IMR-90 (cell line): ENCODE measurements around the gene UBE2L3. TPM values are rescaled to one million over a fixed set of nuclear protein-coding genes. Genes with fewer than 3 reads are reported as not detected.

ENCODE experiments used
- ATAC-seq: fragments of 200-7000 bp; cut with Tn5 transposase; 2 replicates; pipeline ENCODE4 v1.9.1; 2020; ENCODE audit warnings: low read depth, mild to moderate bottlenecking, moderate library complexity
- BruUV-seq: library from RNA; stranded (reverse); fragments of 400-500 nt; replicated peaks from 2 replicates; lab custom pipeline; 2021; lab: Mats Ljungman, UMichigan
- CTCF ChIA-PET: fragments of 300-600 bp; formaldehyde crosslinking; extraction: SDS; loops from one replicate; lab custom pipeline; 2021; ENCODE audit warnings: antibody characterized with exemption; lab: Yijun Ruan, JAX
- POLR2A ChIA-PET: fragments of 300-600 bp; sonication (Branson Sonifier 250); formaldehyde crosslinking; loops from one replicate; lab custom pipeline; 2022; ENCODE audit warnings: antibody characterized with exemption; ENCODE audit not compliant: unreplicated experiment; lab: Charles Lee
- DNase-seq: peaks from one replicate; pipeline ENCODE4 v3.0.0; 2013
- H2AFZ ChIP-seq: replicated peaks from 2 replicates; pipeline ENCODE3; 2013; ENCODE audit warnings: low read length, mild to moderate bottlenecking; ENCODE audit not compliant: poor library complexity
- H2AK5ac ChIP-seq: 2 replicates; pipeline ENCODE4 v1.6.1; 2013; ENCODE audit warnings: low read depth, low read length, inconsistent platforms
- H2AK9ac ChIP-seq: replicated peaks from 2 replicates; pipeline ENCODE3; 2013; ENCODE audit warnings: mild to moderate bottlenecking, low read depth, low read length, moderate library complexity; ENCODE audit not compliant: poor library complexity
- H2BK120ac ChIP-seq: 2 replicates; pipeline ENCODE4 v1.6.1; 2013; ENCODE audit warnings: low read depth, low read length, inconsistent platforms
- H2BK15ac ChIP-seq: 3 replicates; pipeline ENCODE4 v1.6.1; 2013; ENCODE audit warnings: low read depth, low read length, inconsistent platforms
- H2BK20ac ChIP-seq: 2 replicates; pipeline ENCODE4 v1.6.1; 2013; ENCODE audit warnings: low read depth, mild to moderate bottlenecking, inconsistent platforms, low read length, moderate library complexity
- H2BK5ac ChIP-seq: 2 replicates; pipeline ENCODE4 v1.6.1; 2013; ENCODE audit warnings: mild to moderate bottlenecking, low read depth, low read length, inconsistent platforms; ENCODE audit not compliant: poor library complexity, severe bottlenecking
- H3K14ac ChIP-seq: replicated peaks from 2 replicates; pipeline ENCODE4 v1.6.1; 2013; ENCODE audit warnings: low read depth, low read length, inconsistent platforms
- H3K18ac ChIP-seq: 2 replicates; pipeline ENCODE4 v1.6.1; 2013; ENCODE audit warnings: low read depth, low read length, control low read depth
- H3K23ac ChIP-seq: 2 replicates; pipeline ENCODE4 v1.6.1; 2013; ENCODE audit warnings: low read depth, low read length, inconsistent platforms
- H3K27ac ChIP-seq: 2 replicates; pipeline ENCODE4 v1.5.1; 2013; ENCODE audit warnings: mild to moderate bottlenecking, control low read depth, low read length; ENCODE audit not compliant: insufficient read depth
- H3K27me3 ChIP-seq: 2 replicates; pipeline ENCODE4 v1.6.1; 2013; ENCODE audit warnings: low read length; ENCODE audit not compliant: control insufficient read depth, insufficient read depth
- H3K36me3 ChIP-seq: 2 replicates; pipeline ENCODE4 v1.6.1; 2013; ENCODE audit warnings: low read length, mixed read lengths; ENCODE audit not compliant: control insufficient read depth, insufficient read depth
- H3K4ac ChIP-seq: 2 replicates; pipeline ENCODE4 v1.6.1; 2013; ENCODE audit warnings: low read depth, low read length, inconsistent platforms
- H3K4me1 ChIP-seq: 2 replicates; pipeline ENCODE4 v1.6.1; 2013; ENCODE audit warnings: low read length, mixed read lengths; ENCODE audit not compliant: control insufficient read depth, insufficient read depth
- H3K4me2 ChIP-seq: 2 replicates; pipeline ENCODE4 v1.6.1; 2013; ENCODE audit warnings: low read depth, mild to moderate bottlenecking, control low read depth, low read length, moderate library complexity
- H3K4me3 ChIP-seq: 2 replicates; pipeline ENCODE4 v1.5.1; 2013; ENCODE audit warnings: low read depth, mild to moderate bottlenecking, control low read depth, low read length, moderate library complexity; ENCODE audit not compliant: insufficient read depth
- H3K56ac ChIP-seq: 2 replicates; pipeline ENCODE4 v1.6.1; 2013; ENCODE audit warnings: low read length, inconsistent platforms; ENCODE audit not compliant: insufficient read depth; ENCODE audit errors: extremely low read depth
- H3K79me1 ChIP-seq, 2 experiments: 2 replicates each; pipeline ENCODE4 v1.6.1; 2013; ENCODE audit warnings: low read length in 2 of 2, inconsistent platforms in 1 of 2, low read depth in 1 of 2
- H3K9ac ChIP-seq: 2 replicates; pipeline ENCODE4 v1.6.1; 2013; ENCODE audit warnings: low read depth, low read length, control low read depth
- H3K9me1 ChIP-seq: 2 replicates; pipeline ENCODE4 v1.6.1; 2013; ENCODE audit warnings: low read length, inconsistent platforms; ENCODE audit not compliant: insufficient read depth
- H3K9me3 ChIP-seq: 2 replicates; pipeline ENCODE4 v1.6.1; 2013; ENCODE audit warnings: low read length; ENCODE audit not compliant: control insufficient read depth, insufficient read depth
- H4K20me1 ChIP-seq: 2 replicates; pipeline ENCODE4 v1.6.1; 2013; ENCODE audit warnings: low read length, inconsistent platforms; ENCODE audit not compliant: insufficient read depth
- H4K5ac ChIP-seq: 2 replicates; pipeline ENCODE4 v1.6.1; 2013; ENCODE audit warnings: mild to moderate bottlenecking, low read depth, low read length, control low read depth
- H4K8ac ChIP-seq, 2 experiments: 2 replicates each; pipeline ENCODE4 v1.6.1; 2013; ENCODE audit warnings: low read depth in 2 of 2, low read length in 2 of 2, control low read depth in 1 of 2, inconsistent platforms in 1 of 2
- H4K91ac ChIP-seq: 2 replicates; pipeline ENCODE4 v1.6.1; 2013; ENCODE audit warnings: low read depth, low read length, inconsistent platforms; ENCODE audit not compliant: insufficient read depth
- BHLHE40 ChIP-seq: fragments of 150-350 bp; IDR thresholded peaks from 2 replicates; pipeline ENCODE4 v1.6.1; 2016; ENCODE audit warnings: mild to moderate bottlenecking, low read depth, low read length
- CEBPB ChIP-seq: IDR thresholded peaks from 2 replicates; pipeline ENCODE4 v1.6.1; 2012; ENCODE audit warnings: low read depth, low read length, improper control_type of control experiment
- CHD1 ChIP-seq: IDR thresholded peaks from 2 replicates; pipeline ENCODE4 v1.6.1; 2012; ENCODE audit warnings: low read depth, low read length, improper control_type of control experiment
- FOS ChIP-seq: fragments of 150-350 bp; IDR thresholded peaks from 2 replicates; pipeline ENCODE4 v1.6.1; 2016; ENCODE audit warnings: low read depth, low read length
- MAFK ChIP-seq: IDR thresholded peaks from 2 replicates; pipeline ENCODE4 v1.6.1; 2012; ENCODE audit warnings: low read depth, low read length, improper control_type of control experiment
- MAZ ChIP-seq: IDR thresholded peaks from 2 replicates; pipeline ENCODE4 v1.6.1; 2012; ENCODE audit warnings: low read depth, mild to moderate bottlenecking, low read length, improper control_type of control experiment, moderate library complexity, borderline replicate concordance
- MXI1 ChIP-seq: IDR thresholded peaks from 2 replicates; pipeline ENCODE4 v1.6.1; 2012; ENCODE audit warnings: low read depth, mild to moderate bottlenecking, low read length, moderate library complexity, borderline replicate concordance
- NFE2L2 ChIP-seq: fragments of 150-350 bp; IDR thresholded peaks from 2 replicates; pipeline ENCODE4 v1.6.1; 2016; ENCODE audit warnings: low read depth, mild to moderate bottlenecking, low read length
- POLR2A ChIP-seq: IDR thresholded peaks from 2 replicates; pipeline ENCODE4 v1.6.1; 2012; ENCODE audit warnings: mild to moderate bottlenecking, low read depth, low read length
- RAD21 ChIP-seq: IDR thresholded peaks from 2 replicates; pipeline ENCODE4 v1.6.1; 2012; ENCODE audit warnings: low read length, improper control_type of control experiment
- RCOR1 ChIP-seq: IDR thresholded peaks from 2 replicates; pipeline ENCODE4 v1.6.1; 2012; ENCODE audit warnings: mild to moderate bottlenecking, low read length, improper control_type of control experiment; ENCODE audit not compliant: insufficient replicate concordance
- RFX5 ChIP-seq: IDR thresholded peaks from 2 replicates; pipeline ENCODE4 v1.8.0; 2012; ENCODE audit warnings: low read depth, mild to moderate bottlenecking, low read length, moderate library complexity
- SMC3 ChIP-seq: fragments of 150-350 bp; IDR thresholded peaks from 2 replicates; pipeline ENCODE4 v1.6.1; 2016; ENCODE audit warnings: low read depth, mild to moderate bottlenecking, antibody characterized with exemption, low read length, moderate library complexity
- WGBS, 2 experiments: methylation state at CpG; one replicate each; pipeline versions ENCODE4 v1.1.5 to v1.1.7; 2013; ENCODE audit warnings: missing lambda C conversion rate in 2 of 2; ENCODE audit not compliant: insufficient read length in 1 of 2; ENCODE audit errors: extremely low coverage in 2 of 2; 5-methylcytosine and 5-hydroxymethylcytosine counted together
- dilution Hi-C: fragments of 300-500 bp; cut with HindIII; formaldehyde crosslinking; loops from one replicate; pipeline ENCODE4 v1.14.3; 2018; ENCODE audit warnings: low sequenced_read_pairs; ENCODE audit not compliant: unreplicated experiment
- in situ Hi-C: fragments of 300-500 bp; cut with MboI; formaldehyde crosslinking; loops from 3 replicates; pipeline ENCODE4 v1.14.3; 2019; ENCODE audit warnings: low sequenced_read_pairs, inconsistent platforms, mixed read lengths
- intact Hi-C: fragments of 100-400 bp; cut with micrococcal nuclease; formaldehyde crosslinking; loops from 2 replicates; pipeline ENCODE4 v1.10.0; 2022
- polyA plus RNA-seq, 3 experiments: library from polyadenylated mRNA; depleted of rRNA; stranded (reverse); fragments of >200 nt; gene quantifications; 2 replicates each; pipeline ENCODE4 v1.2.3, GENCODE V29; 2012; ENCODE audit warnings: low replicate concordance in 1 of 3
- total RNA-seq: library from RNA; depleted of rRNA; stranded (reverse); fragments of >200 nt; gene quantifications from 2 replicates; pipeline ENCODE4 v1.2.3, GENCODE V29; 2012
- TF ChIP-seq, protein P1 (sequence below): fragments of 150-350 bp; IDR thresholded peaks from 2 replicates; pipeline ENCODE4 v1.6.1; 2016; ENCODE audit warnings: low read depth, mild to moderate bottlenecking, low read length, moderate library complexity, borderline replicate concordance
- TF ChIP-seq, protein P2 (sequence below): conservative IDR thresholded peaks from 2 replicates; pipeline ENCODE4 v1.5.1; 2012; ENCODE audit warnings: mild to moderate bottlenecking, low read depth, low read length, improper control_type of control experiment
- TF ChIP-seq, protein P3 (sequence below): fragments of 150-350 bp; IDR thresholded peaks from 2 replicates; pipeline ENCODE4 v1.6.1; 2017; ENCODE audit warnings: mild to moderate bottlenecking, antibody characterized with exemption, low read length, low read depth

Gene UBE2L3
- total and polyA plus RNA-seq, 2 of the 4 experiments (the other 2 are of a cell fraction) = 29.0 to 72.9 TPM

DNA sequence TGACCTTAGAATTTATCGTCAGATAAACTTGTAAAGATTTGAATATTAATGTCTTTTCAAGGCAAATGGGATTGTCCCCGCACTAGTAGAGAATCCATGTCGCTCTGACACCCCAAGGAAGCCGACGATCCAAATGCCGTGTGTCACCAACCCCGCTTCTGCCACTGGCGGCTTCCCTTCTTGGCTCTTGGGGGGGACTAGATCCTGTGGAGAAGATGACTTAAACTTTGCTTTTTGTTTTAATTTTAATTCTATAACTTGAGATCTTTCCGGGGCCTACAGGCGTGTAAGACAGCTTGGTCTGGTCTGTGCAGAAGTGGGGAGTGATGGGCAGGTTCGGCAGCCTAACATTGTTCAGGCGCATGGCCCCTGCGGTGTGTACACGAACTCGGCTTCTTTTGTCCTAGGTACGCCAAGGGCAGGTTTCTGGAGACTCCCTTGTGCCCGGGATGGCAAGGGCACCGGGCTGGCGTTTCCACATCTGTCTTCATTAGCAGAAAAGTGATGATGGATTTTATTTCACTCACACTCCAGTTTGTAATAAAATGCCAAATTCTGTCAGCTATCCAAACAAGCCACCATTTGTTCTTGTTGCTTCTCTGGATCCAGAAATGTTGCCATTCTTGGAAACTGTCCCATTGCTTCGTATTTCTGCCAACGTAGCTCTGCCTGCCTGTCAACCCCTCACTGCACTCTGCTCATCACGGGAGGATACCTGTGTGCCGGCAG is 55.6 kb downstream of the UBE2L3 start:
- Histone ChIP-seq H3K23ac (no peak overlapping the region), H3K27me3 (no peaks in the 10 kb centered on the region), H3K9me1 (peaks cover 24% of the 10 kb centered on the region), H4K20me1 (peaks cover 92% of the 10 kb centered on the region), H3K4me2 (no peak overlapping the region), H2AFZ (no peak overlapping the region), H2BK120ac (no peak overlapping the region), H2AK5ac (no peak overlapping the region), H2BK5ac (no peak overlapping the region), H3K9me3 (no peaks in the 10 kb centered on the region), H3K56ac (no peak overlapping the region), H2BK20ac (no peak overlapping the region), H3K27ac (no peak overlapping the region), H2BK15ac (no peak overlapping the region), H3K36me3 (peaks cover 30% of the 10 kb centered on the region), H4K91ac (no peak overlapping the region), H3K14ac (no peak overlapping the region), H3K79me1 (peaks cover 32 to 91% of the 10 kb centered on the region in 2 experiments), H3K9ac (no peak overlapping the region), H4K5ac (no peak overlapping the region), H3K4ac (no peak overlapping the region), H3K4me3 (no peak overlapping the region), H2AK9ac (no peak overlapping the region), H3K4me1 (peaks cover 11% of the 10 kb centered on the region), H4K8ac (no peak overlapping the region), H3K18ac (no peak overlapping the region)
- ATAC-seq = no peak
- in situ Hi-C loops (no loop called here), intact Hi-C loops (no loop called here), dilution Hi-C loops (no loop called here)
- no TSS peak for BruUV-seq
- CTCF ChIA-PET = interaction anchor here (1.0 kb wide), 1 partner anchor 10 kb away, joined by 3 read pairs; no protein-coding TSS in a partner anchor
- no peak for TF ChIP-seq CEBPB
- TF ChIP-seq RCOR1 = no peak
- TF ChIP-seq POLR2A = no peak
- no peak for TF ChIP-seq CHD1
- no peak for TF ChIP-seq MXI1
- no peak for TF ChIP-seq RAD21
- no peak for TF ChIP-seq MAZ
- no peak for TF ChIP-seq NFE2L2
- TF ChIP-seq FOS = no peak
- TF ChIP-seq, protein P1, sequence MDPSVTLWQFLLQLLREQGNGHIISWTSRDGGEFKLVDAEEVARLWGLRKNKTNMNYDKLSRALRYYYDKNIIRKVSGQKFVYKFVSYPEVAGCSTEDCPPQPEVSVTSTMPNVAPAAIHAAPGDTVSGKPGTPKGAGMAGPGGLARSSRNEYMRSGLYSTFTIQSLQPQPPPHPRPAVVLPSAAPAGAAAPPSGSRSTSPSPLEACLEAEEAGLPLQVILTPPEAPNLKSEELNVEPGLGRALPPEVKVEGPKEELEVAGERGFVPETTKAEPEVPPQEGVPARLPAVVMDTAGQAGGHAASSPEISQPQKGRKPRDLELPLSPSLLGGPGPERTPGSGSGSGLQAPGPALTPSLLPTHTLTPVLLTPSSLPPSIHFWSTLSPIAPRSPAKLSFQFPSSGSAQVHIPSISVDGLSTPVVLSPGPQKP = no peak
- TF ChIP-seq, protein P2, sequence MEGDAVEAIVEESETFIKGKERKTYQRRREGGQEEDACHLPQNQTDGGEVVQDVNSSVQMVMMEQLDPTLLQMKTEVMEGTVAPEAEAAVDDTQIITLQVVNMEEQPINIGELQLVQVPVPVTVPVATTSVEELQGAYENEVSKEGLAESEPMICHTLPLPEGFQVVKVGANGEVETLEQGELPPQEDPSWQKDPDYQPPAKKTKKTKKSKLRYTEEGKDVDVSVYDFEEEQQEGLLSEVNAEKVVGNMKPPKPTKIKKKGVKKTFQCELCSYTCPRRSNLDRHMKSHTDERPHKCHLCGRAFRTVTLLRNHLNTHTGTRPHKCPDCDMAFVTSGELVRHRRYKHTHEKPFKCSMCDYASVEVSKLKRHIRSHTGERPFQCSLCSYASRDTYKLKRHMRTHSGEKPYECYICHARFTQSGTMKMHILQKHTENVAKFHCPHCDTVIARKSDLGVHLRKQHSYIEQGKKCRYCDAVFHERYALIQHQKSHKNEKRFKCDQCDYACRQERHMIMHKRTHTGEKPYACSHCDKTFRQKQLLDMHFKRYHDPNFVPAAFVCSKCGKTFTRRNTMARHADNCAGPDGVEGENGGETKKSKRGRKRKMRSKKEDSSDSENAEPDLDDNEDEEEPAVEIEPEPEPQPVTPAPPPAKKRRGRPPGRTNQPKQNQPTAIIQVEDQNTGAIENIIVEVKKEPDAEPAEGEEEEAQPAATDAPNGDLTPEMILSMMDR = no peak
- no peak for TF ChIP-seq RFX5
- no peak for TF ChIP-seq MAFK
- no peak for TF ChIP-seq SMC3
- TF ChIP-seq BHLHE40 = no peak
- TF ChIP-seq, protein P3, sequence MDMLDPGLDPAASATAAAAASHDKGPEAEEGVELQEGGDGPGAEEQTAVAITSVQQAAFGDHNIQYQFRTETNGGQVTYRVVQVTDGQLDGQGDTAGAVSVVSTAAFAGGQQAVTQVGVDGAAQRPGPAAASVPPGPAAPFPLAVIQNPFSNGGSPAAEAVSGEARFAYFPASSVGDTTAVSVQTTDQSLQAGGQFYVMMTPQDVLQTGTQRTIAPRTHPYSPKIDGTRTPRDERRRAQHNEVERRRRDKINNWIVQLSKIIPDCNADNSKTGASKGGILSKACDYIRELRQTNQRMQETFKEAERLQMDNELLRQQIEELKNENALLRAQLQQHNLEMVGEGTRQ = no peak
- no peak for DNase-seq
- POLR2A ChIA-PET = no interaction called here
- 91% methylated on average over 12 of the region's 23 CpGs; no CpG with 5 or more reads in 1 of the 2 experiments for WGBS, 2 experiments
